ENCODE results near the gene ETV6. TPM values are rescaled to one million over a fixed set of nuclear protein-coding genes. Genes with fewer than 3 reads are reported as not detected.

Gene ETV6
- polyA plus RNA-seq, 2 of the 4 experiments (the other 2 are of a cell fraction) = 4.0 to 7.0 TPM

DNA sequence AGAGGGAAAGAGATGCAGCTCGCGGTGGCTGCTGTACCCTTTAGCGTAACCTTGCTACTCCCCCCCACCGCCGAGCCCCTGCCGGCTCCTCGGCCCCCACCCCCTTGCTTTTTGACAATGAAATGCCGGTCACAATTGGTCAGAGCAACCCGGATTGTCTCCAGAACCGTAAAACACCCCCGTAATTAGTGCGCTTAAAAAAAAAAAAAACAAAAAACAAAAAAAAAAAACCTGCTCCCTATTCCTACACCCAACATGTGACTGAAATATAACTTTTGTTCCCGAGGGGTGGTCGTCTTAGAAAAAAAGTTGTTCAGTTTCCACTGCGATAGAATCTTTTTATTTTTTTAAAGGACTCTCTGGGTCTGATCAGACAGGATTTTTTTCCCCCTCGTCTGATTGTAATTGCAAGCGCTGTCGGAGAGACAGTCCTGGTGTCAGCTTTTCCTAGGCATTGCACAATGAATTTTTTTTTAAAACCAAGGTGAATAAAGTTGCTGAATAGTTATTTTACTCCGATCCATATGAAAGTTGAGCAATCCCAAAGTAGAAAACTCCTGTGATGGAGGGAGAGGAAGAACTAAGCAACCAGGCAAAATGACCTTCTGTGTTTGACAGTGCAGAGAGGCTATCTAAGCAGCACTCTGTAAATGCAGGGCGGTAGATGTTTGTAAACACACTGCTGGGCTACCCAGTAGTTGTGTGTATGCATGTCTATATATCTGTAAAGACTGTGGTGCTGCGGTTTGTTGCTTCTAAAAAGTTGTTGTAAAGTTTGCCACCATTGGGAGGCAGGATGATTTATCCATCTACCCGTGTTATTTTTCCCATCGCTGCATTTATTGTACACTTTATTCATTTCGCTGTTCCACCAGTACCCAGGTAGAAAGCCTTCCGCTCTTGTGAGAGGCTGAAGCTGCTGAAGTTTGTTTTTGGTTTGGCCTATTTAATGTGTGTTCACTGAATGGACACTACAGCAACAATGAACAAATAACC lies 1.1 kb downstream of the ETV6 start:
- Histone ChIP-seq H3K4me1 (peaks cover 20% of the 10 kb centered on the region), H3K9me3 (no peaks in the 10 kb centered on the region), H3K4me3 (peak overlapping the region; percentile 95), H3K27ac (peak overlapping the region; percentile 90 to 100), H3K4me2 (peak overlapping the region; percentile 92)
- ChIA-PET POLR2A (interaction anchor here (1.3 to 2.4 kb wide), 3 partner anchors 78 to 235 kb away, joined by 3 to 14 read pairs (median 4); no protein-coding TSS in a partner anchor), CTCF (interaction anchor here (0.7 to 1.3 kb wide), 3 partner anchors 15 to 233 kb away, joined by 3 to 4 read pairs (median 3); no protein-coding TSS in a partner anchor)
- TF ChIP-seq TFCP2L1 (CRISPR knock-in tag; IDR thresholded peaks at IDR 0.05) (no peak), CHD4 (IDR thresholded peaks at IDR 0.05; ENCODE audit: borderline replicate concordance) (no peak), FOSB (CRISPR knock-in tag; IDR thresholded peaks at IDR 0.05) (no peak), HDAC2 (IDR thresholded peaks at IDR 0.05) (no peak), RCOR1 (IDR thresholded peaks at IDR 0.05; ENCODE audit: low read depth, low read length) (no peak), RAD21 (conservative IDR thresholded peaks at IDR 0.05 in 1 of 2, IDR thresholded peaks at IDR 0.05 in 1 of 2) (peak in 1 of 2 experiments; percentile 12; a peak in 1 of 5 replicates), CEBPB (IDR thresholded peaks at IDR 0.05) (peak; percentile 33 to 43; a peak in 3 of 4 replicates)
- TF ChIP-seq, protein P1, sequence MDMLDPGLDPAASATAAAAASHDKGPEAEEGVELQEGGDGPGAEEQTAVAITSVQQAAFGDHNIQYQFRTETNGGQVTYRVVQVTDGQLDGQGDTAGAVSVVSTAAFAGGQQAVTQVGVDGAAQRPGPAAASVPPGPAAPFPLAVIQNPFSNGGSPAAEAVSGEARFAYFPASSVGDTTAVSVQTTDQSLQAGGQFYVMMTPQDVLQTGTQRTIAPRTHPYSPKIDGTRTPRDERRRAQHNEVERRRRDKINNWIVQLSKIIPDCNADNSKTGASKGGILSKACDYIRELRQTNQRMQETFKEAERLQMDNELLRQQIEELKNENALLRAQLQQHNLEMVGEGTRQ (IDR thresholded peaks at IDR 0.05) = no peak
- TF ChIP-seq, protein P2, sequence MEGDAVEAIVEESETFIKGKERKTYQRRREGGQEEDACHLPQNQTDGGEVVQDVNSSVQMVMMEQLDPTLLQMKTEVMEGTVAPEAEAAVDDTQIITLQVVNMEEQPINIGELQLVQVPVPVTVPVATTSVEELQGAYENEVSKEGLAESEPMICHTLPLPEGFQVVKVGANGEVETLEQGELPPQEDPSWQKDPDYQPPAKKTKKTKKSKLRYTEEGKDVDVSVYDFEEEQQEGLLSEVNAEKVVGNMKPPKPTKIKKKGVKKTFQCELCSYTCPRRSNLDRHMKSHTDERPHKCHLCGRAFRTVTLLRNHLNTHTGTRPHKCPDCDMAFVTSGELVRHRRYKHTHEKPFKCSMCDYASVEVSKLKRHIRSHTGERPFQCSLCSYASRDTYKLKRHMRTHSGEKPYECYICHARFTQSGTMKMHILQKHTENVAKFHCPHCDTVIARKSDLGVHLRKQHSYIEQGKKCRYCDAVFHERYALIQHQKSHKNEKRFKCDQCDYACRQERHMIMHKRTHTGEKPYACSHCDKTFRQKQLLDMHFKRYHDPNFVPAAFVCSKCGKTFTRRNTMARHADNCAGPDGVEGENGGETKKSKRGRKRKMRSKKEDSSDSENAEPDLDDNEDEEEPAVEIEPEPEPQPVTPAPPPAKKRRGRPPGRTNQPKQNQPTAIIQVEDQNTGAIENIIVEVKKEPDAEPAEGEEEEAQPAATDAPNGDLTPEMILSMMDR (IDR thresholded peaks at IDR 0.05) = peak; percentile 23; the same call in 2 of the 3 replicates
- FAIRE-seq = no peak
- 13% methylated on average over 21 of the region's 25 CpGs for WGBS (ENCODE audit: missing lambda C conversion rate)
- peak in 1 of 2 experiments; percentile 36; a peak in 3 of 6 replicates for ATAC-seq
- peak in 1 of 2 experiments; percentile 7 for DNase-seq (ENCODE audit: low read depth in 1 of 2, low spot score in 1 of 2)

- POLR2A ChIA-PET = no interaction called here
- DNase-seq (ENCODE audit: low read depth in 1 of 2, low spot score in 1 of 2) (no peak), FAIRE-seq (no peak), ATAC-seq (no peak)
- WGBS (ENCODE audit: missing lambda C conversion rate) = 97% methylated on average over 4 of the region's 4 CpGs
- CTCF ChIA-PET = interaction anchor here (0.7 to 1.3 kb wide), 2 partner anchors 16 to 232 kb away, joined by 3 to 4 read pairs; no protein-coding TSS in a partner anchor
- TF ChIP-seq ZSCAN20 (CRISPR knock-in tag; IDR thresholded peaks at IDR 0.05) = no peak
- no peak for TF ChIP-seq BCL3 (IDR thresholded peaks at IDR 0.05)
- no peak for TF ChIP-seq JUN (IDR thresholded peaks at IDR 0.05)
- TF ChIP-seq MAZ (IDR thresholded peaks at IDR 0.05; ENCODE audit: borderline replicate concordance, low read depth, low read length) = no peak
- TF ChIP-seq NPAS2 (CRISPR knock-in tag; IDR thresholded peaks at IDR 0.05; ENCODE audit: borderline replicate concordance) = no peak
- no peak for TF ChIP-seq HOXB5 (CRISPR knock-in tag; IDR thresholded peaks at IDR 0.05)
- TF ChIP-seq CHD2 (IDR thresholded peaks at IDR 0.05; ENCODE audit: low read length, partially characterized antibody) = no peak
- TF ChIP-seq RARB (CRISPR knock-in tag; IDR thresholded peaks at IDR 0.05) = no peak
- TF ChIP-seq RAD21 (conservative IDR thresholded peaks at IDR 0.05 in 1 of 2, IDR thresholded peaks at IDR 0.05 in 1 of 2) = no peak
- TF ChIP-seq EHF (CRISPR knock-in tag; IDR thresholded peaks at IDR 0.05) = no peak
- TF ChIP-seq NFE2L2 (conservative IDR thresholded peaks at IDR 0.05; ENCODE audit: low read length) = no peak
- no peak for TF ChIP-seq HOXA7 (CRISPR knock-in tag; IDR thresholded peaks at IDR 0.05)
- no peak for TF ChIP-seq MYC (IDR thresholded peaks at IDR 0.05; ENCODE audit: borderline replicate concordance, low read length)
- TF ChIP-seq CBX2 (IDR thresholded peaks at IDR 0.05; ENCODE audit: borderline replicate concordance, low read depth) = no peak
- TF ChIP-seq HOXB13 (CRISPR knock-in tag; IDR thresholded peaks at IDR 0.05; ENCODE audit: low read depth) = no peak
- TF ChIP-seq BHLHE40 (IDR thresholded peaks at IDR 0.05; ENCODE audit: low read depth, low read length) = no peak
- no peak for TF ChIP-seq CBX8 (IDR thresholded peaks at IDR 0.05)
- TF ChIP-seq POLR2AphosphoS2 (conservative IDR thresholded peaks at IDR 0.05; ENCODE audit: low read length) = no peak
- Histone ChIP-seq H3K4me1 (peaks cover 23% of the 10 kb centered on the region), H3K9me3 (no peaks in the 10 kb centered on the region), H3K4me3 (peak overlapping the region; percentile 95; the same call in 2 of the 3 replicates), H3K4me2 (peak overlapping the region; percentile 92), H3K27ac (peak overlapping the region in 1 of 2 experiments; percentile 100; a peak in 3 of 6 replicates)
Observed at GRCh38 chr12:11651381-11651780, 1.9 kb downstream of the ETV6 start.

All from A549 (cell line).